Measurements from ENCODE around the gene VWDE. TPM values are rescaled to one million over a fixed set of nuclear protein-coding genes. Genes with fewer than 3 reads are reported as not detected.

The VWDE gene
- total RNA-seq, 1 donor from 2014 or later = not detected

DNA sequence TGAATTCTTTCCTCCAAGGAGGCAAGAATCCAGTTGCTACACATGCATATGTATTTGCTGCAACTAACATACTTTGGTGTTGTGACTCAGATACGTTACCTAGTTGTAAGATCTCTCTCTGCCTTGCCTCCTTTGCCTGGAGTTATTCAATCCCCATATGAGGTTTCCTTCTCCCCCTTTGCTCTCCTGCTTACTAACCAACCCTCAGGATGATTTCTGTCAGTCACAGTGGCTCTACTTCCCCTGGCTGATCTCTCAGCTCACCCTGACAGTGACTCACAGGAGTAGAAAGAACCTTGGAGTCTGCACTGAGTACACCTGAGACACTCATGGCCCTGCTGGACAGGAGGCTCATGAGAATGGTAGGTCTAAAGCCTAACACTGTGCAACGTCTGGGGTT, 100.6 kb downstream of the VWDE start:
- intact Hi-C loops (cut with micrococcal nuclease) = no loop called here
- ATAC-seq (no peak), DNase-seq (no peak)

DNA sequence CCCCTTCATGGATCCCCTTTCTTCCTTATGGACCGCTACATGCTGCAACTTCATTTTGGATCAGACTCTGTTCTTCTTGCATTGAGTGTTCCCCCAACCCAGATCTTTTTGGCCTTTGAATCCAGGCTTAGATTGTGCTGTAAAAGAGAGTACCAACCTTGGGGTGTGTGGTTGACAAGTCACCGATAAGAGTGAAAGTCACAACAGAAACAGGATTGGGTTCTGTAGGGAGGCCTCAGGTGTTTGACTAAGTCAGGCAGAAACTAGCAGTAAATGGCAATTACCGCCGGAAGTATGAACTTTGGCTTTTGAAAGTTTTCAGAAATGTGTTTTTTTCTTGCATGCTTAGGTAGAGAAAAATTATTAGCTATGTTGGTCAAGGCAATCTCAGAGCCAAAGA, 103.2 kb downstream of the VWDE start:
- intact Hi-C loops (cut with micrococcal nuclease) = no loop called here
- ATAC-seq (no peak), DNase-seq (no peak)

DNA sequence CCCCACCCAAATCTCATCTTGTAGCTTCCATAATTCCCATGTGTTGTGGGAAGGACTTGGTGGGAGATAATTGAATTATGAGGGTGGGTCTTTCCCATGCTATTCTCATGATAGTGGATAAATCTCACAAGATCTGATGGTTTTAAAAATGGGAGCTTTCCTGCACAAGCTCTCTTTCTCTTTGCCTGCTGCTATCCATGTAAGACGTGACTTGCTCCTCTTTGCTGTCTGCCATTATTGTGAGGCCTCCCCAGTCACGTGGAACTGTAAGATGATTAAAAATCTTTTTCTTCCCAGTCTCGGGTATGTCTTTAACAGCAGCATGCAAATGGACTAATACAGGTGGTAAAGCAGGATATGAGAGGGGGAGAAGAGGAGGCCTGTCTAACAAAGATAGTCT, 104.3 kb downstream of the VWDE start:
- intact Hi-C loops (cut with micrococcal nuclease) = no loop called here
- ATAC-seq (no peak), DNase-seq (no peak)

DNA sequence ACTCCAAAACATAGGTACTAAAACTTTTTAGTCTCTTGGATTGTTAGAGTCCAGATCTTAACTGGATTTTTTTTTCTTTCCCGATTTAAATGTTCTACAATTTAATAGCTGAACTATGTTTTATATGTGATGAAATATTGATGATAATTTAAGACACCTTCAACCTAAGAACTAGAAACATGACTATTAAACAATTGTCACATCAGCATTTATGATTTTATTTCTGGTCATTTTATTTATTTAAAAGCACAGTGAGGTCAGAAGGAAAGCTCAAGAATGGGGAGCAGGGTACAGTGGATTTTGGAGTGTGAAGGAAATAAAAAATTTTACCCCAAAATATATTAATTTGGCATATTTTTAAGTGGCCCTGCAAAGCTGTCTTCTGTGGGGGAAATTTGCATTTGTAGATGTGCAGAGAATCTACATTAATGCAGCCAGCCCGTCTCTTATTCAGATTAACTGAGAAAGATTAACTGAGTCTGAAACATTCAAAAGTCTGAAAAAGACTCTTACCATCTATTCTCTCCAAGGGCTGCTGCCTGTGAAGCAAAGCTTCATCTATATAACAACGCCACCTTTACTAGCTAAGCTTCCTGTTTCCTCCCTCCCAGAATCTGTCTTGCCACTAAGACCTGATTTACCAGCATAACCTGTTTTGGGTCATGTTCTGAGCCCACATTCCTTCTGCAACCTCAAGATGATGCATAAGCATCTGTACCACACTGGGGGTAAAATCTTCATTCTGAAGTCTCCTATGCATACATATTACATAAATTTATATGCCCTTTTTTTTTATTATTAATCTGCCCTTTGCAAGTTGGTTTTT, 106.2 kb downstream of the VWDE start:
- ATAC-seq = no peak
- no peak for DNase-seq
- intact Hi-C loops (cut with micrococcal nuclease) = no loop called here

DNA sequence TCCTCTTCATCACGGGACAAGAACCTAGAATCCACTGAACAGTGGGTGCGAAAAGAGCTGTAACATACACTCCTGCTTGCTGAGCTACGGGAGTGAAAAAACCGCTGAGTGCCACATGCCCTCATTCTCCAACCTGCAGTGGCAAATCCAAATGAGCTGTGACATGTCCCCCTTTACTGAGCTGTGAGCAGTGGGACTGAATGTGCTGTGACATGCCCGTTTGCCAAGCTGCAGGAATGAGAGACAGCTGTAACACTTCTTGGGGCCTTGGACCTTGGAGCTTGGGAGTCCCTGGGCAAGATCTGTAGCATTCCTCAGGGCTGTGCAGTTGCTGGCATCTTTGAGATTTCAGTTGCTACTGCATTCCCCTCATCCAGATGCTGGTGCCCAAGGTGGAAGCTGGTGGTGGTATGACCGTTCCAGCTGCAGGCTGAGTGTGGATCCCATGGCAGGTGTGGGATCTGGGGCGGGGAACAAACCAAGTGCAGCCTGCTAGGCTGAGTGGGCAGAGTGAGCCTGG, 107.6 kb downstream of the VWDE start:
- no peak for DNase-seq
- intact Hi-C loops (cut with micrococcal nuclease) = no loop called here
- no peak for ATAC-seq

DNA sequence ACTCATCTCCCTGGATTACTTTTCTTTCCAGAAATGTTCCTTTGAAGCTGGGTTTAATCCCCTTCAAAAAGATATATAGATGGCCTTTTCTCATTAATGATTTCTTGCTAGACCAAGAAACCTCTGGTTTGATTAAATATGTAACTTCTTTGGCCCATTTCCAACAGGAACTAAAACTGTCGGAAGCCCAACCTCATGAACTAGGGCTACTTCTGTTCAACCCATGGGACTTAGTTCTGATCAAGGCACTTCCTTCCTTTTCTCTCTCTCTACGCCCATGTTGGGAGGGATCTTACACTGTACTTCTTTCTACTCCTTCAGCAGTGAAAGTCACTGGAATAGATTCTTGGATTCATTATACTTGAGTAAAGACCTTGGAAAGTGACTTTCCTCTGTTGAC, 109.0 kb downstream of the VWDE start:
- intact Hi-C loops (cut with micrococcal nuclease) = no loop called here
- DNase-seq = no peak
- no peak for ATAC-seq

DNA sequence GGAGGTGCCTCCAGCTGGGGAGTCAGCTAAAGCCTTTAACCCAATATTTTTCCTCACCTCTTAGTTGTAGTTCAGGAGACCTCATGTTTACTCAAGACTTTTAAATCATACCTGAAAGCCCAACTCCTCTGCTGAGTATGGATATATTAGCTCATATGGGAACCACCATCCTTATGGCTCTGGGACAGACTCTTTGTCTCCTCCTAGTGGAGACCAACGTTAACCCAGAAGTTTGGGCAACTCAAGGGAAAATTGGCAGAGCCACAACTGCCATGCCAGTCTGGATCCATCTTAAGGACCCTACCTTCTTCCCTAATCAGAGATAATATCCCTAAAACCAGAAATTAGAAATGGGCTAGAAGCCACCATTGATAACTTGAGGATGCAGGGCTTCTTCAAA, 111.8 kb downstream of the VWDE start:
- ATAC-seq (no peak), DNase-seq (no peak)
- intact Hi-C loops (cut with micrococcal nuclease) = no loop called here

DNA sequence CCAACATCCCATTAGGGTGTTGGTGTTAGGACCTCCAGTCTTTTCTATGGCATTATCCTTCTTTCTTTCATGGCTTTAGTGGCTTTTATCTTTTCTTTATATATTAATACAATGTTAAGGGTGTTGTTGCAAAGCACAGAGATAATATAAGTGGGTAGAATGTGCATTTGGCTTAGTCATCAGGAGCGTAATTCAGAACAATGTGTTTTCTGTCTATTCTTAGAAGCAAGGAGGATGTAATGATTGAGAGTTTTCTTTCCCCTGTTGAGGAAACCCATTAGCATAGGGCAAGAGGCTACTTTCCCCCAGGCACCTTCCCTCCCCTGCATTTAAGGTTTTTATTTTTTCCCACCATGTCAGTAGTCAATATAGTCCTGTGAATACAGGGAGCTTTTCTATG, 112.9 kb downstream of the VWDE start:
- ATAC-seq (no peak), DNase-seq (no peak)
- intact Hi-C loops (cut with micrococcal nuclease) = no loop called here

DNA sequence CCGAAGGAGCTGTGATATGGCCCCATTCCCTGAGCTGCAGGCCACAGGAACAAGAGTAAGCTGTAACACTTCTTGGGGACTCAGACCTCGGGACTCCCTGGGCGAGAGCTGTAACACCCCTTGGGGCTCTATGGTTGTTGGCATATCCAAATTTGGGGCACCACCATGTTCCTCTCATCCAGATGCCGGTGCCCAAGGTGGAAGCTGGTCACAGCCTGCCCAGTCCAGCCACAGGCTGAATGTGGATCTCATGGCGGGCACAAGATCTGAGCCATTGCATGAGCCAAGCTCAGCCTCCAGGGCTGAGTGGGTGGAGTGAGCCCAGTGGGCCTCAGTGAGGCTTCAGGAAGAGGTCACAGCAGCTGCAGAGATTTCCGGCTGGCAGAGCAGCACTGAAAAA, 113.7 kb downstream of the VWDE start:
- ATAC-seq (no peak), DNase-seq (no peak)
- intact Hi-C loops (cut with micrococcal nuclease) = loop anchor here (5.0 kb wide), 1 partner anchor 248 kb away; no protein-coding TSS in a partner anchor

DNA sequence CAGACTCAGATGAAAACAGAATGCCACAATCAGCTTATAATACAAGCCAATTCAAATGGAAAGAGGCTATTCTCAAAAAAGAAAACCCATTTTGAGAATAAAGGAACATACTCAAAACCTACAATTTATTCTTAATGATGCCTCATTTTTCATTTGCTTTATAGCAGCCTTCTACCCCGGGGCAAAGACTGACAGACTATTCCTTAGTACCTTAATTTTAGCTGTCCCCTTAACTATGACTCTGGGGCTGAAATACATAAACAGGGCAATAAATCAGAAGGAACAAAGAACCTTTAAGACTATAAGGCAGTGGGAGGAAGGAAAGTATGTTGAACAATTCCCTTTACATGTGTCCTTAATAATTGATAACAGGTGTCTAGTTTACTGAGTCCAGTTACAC, 115.8 kb downstream of the VWDE start:
- ATAC-seq = no peak
- intact Hi-C loops (cut with micrococcal nuclease) = loop anchor here (5.0 kb wide), 1 partner anchor 246 kb away; no protein-coding TSS in a partner anchor
- no peak for DNase-seq

DNA sequence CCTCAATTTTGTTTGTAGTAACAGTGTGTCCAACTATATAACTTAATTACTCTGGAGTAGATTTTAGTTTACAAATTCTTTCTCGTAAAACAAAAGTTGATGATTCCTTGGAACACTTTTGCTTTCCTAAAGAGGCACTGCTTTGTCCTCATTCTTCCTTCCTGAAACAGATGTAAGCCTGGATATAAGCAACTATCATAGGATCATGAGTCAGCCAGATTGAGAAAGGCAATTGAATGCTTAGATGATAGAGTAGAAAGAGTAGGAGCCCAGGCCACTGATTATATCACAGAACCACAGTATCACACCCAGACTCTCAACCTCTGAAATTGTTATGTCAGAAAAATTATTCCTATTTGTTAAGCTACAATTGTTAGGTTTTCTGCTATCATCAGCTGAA, 122.6 kb downstream of the VWDE start:
- DNase-seq = no peak
- intact Hi-C loops (cut with micrococcal nuclease) = no loop called here
- no peak for ATAC-seq

Other genes starting within 250 kb of the VWDE start
- gene TMEM106B, start 192.6 kb downstream of the VWDE start, total RNA-seq = 48.9 TPM
- gene SCIN, start 166.9 kb upstream of the VWDE start, total RNA-seq = 0.20 TPM

Measured in left ventricle myocardium superior (tissue), 1 donor.